DMS79 (cell line): ENCODE measurements around the gene RAMACL.
"Not testable (repeated sequence)": the region's sequence is repeated elsewhere in the genome, so short reads cannot be mapped to it uniquely, and the experiment has no call there.

Experiments used
- DNase-seq: peaks from one replicate; lab custom pipeline; 2025; lab: John Stamatoyannopoulos, UW

RAMACL gene

DNA sequence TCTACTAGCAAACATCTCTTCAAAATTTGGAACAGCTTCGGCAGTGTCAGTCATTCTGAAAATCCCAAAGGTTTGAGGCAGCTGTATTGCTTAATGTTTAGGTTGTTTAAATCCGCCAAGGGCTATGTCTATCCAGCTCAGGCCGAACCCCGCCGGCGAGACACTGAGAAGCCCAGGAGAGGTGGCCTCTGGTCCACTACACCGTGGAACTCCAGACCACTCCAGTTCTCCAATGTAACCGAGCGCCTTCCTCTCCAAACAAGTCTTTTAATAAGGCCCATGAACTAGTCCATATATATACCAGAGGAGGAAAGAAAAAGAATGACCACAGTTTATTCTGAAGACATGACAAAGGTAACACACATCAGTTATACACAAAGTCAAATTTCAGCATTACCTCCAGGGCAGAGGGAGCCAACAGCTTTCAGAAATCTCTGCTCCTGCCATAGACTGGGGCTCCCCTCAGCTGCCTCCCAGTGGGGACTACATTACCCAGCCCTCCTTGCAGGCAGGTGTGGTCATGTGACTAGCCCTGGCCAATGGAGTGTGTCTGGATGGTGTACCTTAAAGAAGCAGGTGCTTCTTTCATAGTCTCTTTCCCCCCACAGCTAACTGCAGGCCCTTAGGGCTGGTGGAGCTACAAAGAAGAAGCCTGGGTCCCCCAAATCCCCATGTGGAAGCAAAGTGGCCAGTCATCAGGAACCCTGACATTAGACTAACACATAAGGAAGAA is at the start of gene RAMACL:
RAMACL (minus strand) TSS at position 255 of the 733 bp plus-strand sequence; CDS start at position 54, 201 bp downstream.
- no peak for DNase-seq

GRCh38 chr6:166635013-166635970 is 48.8 kb upstream of the RAMACL start:
- DNase-seq = no peak

GRCh38 chr6:166634581-166634980 is 48.1 kb upstream of the RAMACL start:
- not testable (repeated sequence) for DNase-seq

- no peak for DNase-seq
Measured at GRCh38 chr6:166633732-166634535, 47.5 kb upstream of the RAMACL start.

DNA sequence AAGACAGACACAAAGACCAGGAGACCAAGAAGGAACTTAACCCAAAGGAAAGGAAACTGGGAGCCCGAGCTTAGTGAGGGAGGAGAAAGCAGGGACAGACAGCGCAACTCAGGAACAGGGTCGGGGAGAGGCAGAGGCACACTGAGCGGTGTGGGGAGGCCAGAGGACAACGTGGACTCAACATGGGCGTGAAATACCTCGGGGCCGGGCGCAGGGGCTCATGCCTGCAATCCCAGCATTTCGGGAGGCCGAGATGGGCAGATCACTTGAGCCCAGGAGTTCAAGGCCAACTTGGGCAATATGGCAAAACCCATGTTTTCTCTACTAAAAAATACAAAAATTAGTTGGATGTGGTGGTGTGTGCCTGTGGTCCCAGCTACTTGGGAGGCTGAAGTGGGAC is 46.3 kb upstream of the RAMACL start:
- no peak for DNase-seq

DNA sequence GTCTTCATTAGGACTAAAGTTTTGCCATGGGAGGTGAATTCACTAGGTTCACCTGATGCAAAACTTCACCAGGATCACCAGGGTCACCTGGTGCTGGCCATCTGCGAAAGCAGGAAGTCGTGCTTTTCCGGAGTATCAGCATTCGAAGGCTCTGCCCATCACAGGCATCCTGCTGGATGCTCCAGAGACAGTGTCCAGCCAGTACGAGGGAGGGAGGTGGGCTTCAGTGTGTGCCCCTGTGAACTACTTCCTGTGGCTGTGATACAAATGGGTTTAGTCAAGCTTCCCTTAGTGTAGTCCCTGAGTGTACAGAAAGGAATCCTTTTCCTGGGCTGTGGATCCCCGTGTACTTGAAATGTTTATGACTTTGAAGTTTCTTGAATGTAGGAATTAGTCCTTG is 44.0 kb upstream of the RAMACL start:
- DNase-seq = no peak

GRCh38 chr6:166629628-166630027 is 43.1 kb upstream of the RAMACL start:
- no peak for DNase-seq

- DNase-seq = peak; percentile 51
Measured at GRCh38 chr6:166627875-166628801, 41.7 kb upstream of the RAMACL start.

DNA sequence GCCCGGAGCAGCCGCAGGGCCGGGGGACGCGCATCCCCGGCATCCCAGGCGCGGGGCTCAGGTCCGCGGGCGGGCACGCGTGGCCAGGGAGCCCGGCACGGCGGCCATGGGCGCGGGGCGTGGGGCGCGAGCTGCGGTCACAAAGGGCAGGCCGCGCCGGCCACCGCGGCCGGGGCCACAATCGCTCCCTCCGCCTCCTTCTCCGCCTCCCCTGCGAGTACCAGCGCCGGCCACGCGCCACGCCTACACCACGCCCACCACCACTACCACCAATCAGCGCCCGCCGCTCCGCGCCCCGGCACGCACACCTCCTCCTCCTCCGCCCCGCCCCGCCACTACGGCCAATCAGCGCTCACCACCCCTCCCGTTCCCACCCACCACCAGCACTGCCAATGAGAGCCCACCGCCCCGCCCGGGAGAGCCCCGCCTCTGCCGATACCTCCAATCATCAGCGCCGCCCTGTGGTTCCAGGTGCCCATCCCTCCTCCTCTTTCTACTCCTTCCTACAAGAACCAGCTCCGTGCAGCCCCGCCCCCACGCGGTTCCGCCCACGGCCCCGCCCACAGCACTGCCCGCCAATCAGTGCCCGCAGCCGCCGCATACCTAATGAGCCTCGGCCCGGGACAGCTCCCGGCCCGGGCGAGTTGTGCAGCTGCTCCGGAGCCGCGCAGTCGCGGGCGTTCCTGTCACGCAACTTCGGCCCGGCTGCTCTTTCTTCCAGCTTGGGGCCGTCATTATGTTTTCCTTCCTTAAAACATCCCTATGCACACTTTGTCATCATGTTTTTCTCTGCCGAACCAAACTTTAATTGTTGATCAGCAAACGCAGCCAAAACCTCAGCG is 40.8 kb upstream of the RAMACL start, which contains the start of gene RPS6KA2:
RPS6KA2 (minus strand) TSS at position 219 of the 842 bp plus-strand sequence. CDS start 232 bp downstream, outside the sequence.
- peak; percentile 97 for DNase-seq

DNA sequence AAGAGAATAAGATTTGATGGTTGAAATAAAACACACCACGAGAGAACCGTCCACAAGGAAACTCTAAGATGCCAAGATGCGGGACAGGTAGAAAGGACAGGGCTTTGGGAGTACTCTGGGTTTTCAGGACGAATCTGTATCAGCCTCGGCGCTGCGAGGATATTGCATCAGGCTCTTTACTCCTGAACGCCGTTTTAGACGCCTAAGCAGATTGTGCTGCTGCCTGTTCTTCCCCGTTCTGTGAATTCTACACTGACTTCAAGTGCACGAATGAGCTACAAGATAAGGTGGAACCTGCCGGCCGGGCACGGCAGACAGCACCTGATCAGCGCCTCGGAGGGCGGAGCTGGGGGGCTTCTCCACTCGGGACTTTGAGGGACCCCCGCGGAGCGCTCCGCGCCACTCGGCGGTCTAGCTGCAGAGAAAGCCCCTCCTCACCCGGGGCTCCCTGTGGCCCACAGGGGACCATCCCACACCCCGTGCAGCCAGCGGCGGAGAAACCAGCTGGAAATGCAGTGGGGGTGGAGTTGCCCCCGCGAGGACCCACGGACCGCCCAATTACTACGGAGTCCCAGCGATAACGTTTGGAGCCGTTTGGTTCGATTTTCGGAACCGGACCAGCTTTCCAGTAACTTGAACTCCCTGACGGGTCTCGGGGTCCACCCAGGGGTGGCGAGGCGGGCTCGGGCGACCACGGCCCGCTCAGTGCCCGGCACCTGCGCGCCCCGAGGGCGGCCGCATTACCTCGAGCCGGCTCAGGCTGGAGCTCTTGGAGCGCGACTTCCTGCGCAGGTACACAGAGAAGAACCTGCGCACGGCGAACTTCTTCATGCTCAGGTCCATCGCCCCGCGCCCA is 39.9 kb upstream of the RAMACL start:
- peak; percentile 53 for DNase-seq

DNA sequence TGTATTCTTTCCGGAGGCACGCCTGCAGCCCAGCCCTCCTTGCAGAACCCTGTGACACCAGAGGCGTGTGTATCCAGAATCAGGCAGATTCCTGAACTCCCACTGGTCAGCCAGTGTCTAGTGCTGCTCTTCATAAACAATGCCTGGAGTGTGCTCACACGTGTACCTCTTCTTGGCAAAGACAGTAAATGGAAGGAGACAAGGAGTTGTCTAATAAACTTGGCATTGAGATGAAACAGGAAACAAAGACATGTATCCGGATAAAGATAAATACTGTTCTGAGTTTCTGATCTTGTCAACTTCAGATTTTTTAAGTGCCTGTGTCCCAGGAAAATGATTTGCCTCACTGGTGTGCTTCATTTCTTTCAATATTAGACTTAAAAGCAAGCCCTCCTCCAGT is 38.9 kb upstream of the RAMACL start:
- no peak for DNase-seq

GRCh38 chr6:166624275-166624674 is 37.8 kb upstream of the RAMACL start:
- DNase-seq = no peak

- DNase-seq = no peak
Measured at GRCh38 chr6:166623318-166623717, 36.8 kb upstream of the RAMACL start.

DNA sequence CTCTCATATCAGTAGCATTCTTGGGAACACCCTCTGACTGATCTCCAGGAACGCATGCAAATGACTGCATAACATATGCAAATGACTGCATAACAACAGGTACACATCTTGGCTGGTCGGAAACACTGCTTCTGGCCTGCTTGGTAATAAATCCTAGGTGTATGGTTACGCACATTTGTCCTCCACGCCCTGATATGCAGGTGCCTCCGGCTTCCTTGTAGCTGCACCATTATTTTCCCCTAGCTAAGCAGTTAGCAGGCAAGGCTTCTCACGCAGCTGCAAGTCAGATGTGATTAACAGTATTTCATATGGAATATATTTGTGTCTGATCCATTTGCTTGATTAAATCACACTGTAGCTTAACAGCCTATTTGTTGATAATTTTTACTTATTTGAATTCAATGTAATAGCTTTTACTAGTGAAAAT is 34.6 kb upstream of the RAMACL start:
- DNase-seq = no peak

GRCh38 chr6:166620478-166621113 is 34.1 kb upstream of the RAMACL start:
- no peak for DNase-seq

DNA sequence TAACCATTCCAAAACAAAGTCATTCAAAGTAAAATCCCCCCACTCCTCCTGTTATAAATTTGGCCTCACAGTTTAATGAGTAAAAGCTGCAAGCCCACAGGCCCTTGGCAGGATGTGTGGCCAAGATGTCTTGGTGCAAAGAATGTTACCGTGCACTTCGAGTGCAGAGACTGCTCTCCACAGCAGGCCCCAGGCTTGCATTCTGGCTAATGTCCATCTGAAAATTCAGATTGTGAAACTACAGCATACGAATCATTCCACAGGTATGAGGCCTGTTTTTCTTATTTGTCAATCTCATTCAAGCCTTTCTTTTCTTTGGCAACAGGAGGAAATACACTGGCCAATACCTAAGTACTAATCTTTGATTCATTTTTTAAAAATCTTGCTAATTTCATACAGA is 33.4 kb upstream of the RAMACL start:
- DNase-seq = no peak

DNA sequence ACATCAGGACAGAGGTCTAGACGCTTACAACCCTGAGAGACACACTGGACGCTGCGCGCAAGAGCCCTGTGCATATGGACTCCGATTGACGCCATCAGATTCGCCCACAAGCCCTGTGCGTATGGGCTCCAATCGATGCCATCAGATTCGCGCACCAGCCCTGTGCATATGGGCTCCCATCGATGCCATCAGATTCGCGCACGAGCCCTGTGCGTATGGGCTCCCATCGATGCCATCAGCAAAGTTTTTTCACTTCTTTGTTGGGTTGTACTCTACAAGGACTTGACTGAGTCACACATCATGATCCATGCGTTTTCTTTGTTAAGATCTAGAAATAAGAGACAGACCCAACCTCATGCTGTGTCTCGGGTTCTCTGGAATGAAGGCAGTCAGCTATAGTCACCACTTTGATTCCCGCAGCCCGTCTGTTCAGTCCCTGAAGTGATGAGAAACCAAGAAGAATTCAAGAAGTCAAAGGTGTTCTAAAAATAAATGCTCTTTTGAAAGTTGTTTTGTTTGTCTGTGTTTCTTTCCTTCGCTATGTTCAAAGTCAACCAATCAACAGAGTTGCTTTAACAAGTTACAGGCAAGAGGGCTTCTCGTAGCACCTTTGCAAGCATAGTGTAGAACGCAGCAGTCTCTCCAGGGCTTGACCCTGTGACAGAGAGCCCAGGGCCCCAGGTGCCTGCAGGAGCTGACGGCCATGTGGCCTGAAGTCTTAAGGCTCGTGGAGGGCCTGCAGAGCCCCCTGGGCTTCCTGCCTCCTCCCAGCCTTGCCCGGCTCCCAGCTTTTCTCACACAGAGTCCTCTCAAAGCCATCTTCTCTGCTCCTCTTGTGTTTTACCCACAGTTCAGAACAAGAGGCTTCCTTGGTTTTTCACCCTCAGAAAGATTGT is 32.6 kb upstream of the RAMACL start:
- DNase-seq = no peak
